Cerebellar cortex (tissue), 1 donor: Measurements from ENCODE around the gene MAN2A2.
"Not testable (repeated sequence)": the region's sequence is repeated elsewhere in the genome, so short reads cannot be mapped to it uniquely, and the experiment has no call there.

Experiments
- DNase-seq: peaks from one replicate; pipeline ENCODE4 v3.0.0-alpha.2; 2015; ENCODE audit warnings: low spot score

Gene MAN2A2

GRCh38 chr15:90871139-90871715, 31.9 kb upstream of the MAN2A2 start:
- no peak for DNase-seq

- DNase-seq, result peak; percentile 50
These were observed 31.2 kb upstream of the MAN2A2 start for GRCh38 chr15:90871716-90872485.

- DNase-seq, result peak; percentile 28
These were observed 30.5 kb upstream of the MAN2A2 start for GRCh38 chr15:90872486-90873184.

GRCh38 chr15:90873488-90873997, 29.6 kb upstream of the MAN2A2 start:
- no peak for DNase-seq

GRCh38 chr15:90873998-90874605, 29.0 kb upstream of the MAN2A2 start:
- DNase-seq, result no peak

GRCh38 chr15:90874986-90875385, 28.1 kb upstream of the MAN2A2 start:
- DNase-seq, result not testable (repeated sequence)

GRCh38 chr15:90875549-90875981, 27.5 kb upstream of the MAN2A2 start:
- no peak for DNase-seq

- DNase-seq, result no peak
These were observed 27.1 kb upstream of the MAN2A2 start for GRCh38 chr15:90876046-90876445.

- DNase-seq, result no peak
These were observed 26.5 kb upstream of the MAN2A2 start for GRCh38 chr15:90876512-90877170.

GRCh38 chr15:90877315-90877714, 25.8 kb upstream of the MAN2A2 start:
- DNase-seq, result no peak

GRCh38 chr15:90877996-90878395, 25.1 kb upstream of the MAN2A2 start:
- no peak for DNase-seq

GRCh38 chr15:90878660-90879059, 24.4 kb upstream of the MAN2A2 start:
- no peak for DNase-seq

- DNase-seq, result no peak
These were observed 23.3 kb upstream of the MAN2A2 start for GRCh38 chr15:90879730-90880366.

GRCh38 chr15:90880381-90881145, 22.5 kb upstream of the MAN2A2 start:
- DNase-seq, result no peak

- no peak for DNase-seq
These were observed 21.7 kb upstream of the MAN2A2 start for GRCh38 chr15:90881181-90881977.

GRCh38 chr15:90881978-90882721, 21.0 kb upstream of the MAN2A2 start:
- DNase-seq, result no peak

GRCh38 chr15:90882781-90883525, 20.1 kb upstream of the MAN2A2 start:
- DNase-seq, result no peak

GRCh38 chr15:90883526-90883975, 19.6 kb upstream of the MAN2A2 start:
- DNase-seq, result no peak
